HS-27A (cell line): ENCODE results near the gene HLF.

ENCODE experiments used
- DNase-seq: peaks from one replicate; pipeline ENCODE4 v3.0.0-alpha.2; 2012; ENCODE audit warnings: low read depth, missing footprints

Gene HLF

DNA sequence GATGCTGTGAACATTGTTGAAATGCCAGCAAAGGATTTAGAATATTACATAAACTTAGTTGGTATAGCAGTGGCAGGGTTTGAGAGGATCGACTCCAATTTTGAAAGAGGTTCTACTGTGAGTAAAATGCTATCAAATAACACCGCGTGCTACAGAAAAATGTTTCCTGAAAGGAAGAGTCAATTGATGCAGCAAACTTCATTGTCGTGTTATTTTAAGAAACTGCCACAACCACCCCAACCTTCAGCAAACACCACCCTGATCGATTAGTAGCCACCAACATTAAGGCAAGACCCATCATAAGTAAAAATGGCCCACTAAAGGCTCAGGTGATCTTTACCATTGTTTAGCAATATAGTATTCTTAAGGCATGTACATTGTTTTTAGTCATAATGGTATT is 27.3 kb downstream of the HLF start:
- no peak for DNase-seq

DNA sequence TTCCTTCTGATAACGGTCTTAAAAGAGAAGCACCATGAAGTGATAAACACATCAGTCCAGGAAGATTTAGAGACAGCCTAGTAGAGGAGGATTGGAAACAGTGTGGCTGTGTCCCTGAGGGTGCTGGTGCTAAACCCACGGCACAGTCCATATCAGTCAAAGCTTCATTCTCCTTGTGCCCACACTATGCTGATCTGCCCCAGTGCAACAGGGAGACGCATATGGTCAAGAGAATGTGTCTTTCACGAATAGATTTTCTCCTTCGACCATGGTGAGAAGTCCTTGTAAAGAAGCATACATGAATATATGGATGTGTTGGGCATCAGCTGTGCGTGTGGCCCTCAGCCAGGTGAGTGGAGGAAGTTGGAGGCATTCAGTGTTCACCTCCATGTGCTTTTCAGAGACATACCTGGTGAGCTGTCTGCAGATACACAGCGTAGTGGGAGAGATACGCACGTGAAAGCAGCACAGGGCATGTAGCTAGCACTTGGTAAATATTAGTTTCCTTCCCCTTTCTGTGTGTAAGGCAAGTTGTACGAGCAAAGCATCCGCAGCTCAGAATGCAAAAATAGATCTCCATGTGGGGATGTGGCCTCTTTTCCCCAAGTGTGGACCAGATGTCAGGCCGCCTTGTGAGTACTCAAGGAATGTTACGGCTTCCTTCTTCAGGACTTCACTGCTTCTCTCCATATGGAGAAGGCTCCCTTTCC is 29.4 kb downstream of the HLF start:
- DNase-seq = no peak

DNA sequence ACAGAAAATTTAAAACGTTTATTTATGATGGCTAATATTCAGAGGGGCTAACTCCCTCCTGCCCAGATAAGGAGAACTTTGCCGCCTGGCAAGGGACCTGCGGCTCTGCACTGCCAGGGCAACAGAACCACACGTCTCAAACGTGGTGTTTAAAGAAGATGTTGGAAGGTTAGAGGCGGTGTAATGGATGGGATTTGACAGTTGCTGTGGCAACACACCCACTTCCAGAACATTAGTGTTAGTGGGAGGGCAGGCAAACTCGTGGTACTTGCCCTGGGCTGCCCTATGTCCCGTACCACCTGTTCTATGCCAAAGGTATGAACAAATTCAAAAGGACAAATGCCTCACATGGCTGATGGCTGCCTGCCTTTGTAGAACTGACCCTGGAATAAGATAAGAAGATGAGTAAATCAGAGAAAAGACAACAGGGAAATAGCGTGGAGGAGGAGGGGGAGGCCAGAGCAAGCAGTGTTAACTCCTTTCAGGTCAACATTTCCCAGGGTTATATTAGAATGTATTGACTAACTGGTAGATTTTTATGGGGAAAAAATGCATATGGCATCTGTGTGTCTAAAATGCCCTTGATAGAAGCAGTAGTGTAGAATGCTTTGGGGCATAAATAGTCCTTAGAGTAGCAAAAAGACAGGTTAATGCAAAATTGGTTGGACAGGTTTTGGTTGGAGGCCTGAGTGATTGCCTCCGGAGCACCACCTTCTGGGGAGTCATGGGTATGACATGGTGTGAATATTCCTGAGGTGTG is 30.8 kb downstream of the HLF start:
- DNase-seq = no peak

DNA sequence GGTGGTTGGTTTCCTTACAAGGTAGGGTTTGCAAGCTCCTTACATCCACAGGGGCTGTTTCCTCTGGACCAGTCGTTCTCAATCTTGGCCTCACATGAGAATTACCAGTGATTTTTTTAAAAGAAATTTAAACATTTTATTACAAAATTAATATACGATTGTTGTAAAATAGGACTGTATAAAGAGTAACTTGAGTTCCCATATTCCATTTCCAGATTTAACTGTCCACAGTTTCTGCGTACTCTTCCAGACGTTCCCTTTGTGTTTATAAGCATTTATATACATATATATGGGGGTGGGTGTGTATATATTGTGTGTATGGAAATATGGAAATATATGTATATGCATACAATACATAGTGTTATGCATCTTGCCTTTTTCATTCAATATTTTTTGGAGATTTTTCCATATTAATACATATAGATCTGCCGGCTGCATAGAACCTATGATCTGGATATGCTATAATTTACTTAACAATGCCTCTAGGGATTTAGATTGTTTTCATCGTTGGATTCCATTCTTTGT is 31.5 kb downstream of the HLF start:
- DNase-seq = no peak

DNA sequence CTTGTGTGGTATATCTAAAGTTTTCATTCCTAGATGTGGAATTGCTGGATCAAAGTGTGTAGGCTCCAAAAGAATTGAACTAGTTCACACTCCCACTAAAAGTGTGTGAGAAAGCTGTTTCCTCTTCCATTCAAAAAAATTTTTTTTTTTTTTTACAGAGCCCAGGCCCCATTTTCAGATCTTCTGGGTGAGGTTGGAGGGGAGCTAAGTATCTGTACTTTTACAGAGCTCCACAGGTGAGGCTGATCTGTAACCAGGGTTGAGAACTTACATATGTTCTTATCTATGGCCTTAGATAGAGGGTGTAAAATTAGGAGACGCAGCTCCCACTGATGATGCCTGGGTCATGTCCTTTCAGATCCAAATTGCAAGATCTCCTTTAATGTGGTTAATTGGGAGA is 31.9 kb downstream of the HLF start:
- DNase-seq = no peak

DNA sequence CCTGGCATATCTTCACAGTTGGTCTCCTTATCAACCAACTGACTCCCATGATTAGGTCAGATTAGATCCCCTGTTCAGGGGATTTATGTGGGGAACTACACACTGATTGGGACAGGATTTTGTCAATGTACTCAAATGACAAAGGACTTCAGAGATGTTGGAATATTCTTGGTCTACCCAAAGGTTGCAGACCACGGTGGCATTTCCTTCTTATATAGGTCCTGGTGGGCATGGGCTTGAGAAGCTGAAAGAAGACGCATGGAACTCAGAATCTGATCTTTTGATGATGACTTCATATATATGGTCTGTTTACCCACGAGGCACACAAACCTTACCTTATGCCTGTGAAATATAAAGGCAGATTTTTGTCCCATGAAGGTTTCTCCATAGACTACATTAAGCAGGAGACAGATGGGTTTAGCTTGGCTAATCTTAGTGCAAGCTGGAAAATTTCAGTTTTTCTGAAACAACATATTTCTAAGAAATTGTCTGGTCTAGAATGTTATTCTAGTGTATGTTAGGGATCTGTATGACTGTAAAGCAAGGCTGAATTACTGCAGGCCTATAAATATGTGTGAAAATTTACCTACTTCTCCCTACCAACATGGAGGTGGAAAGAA is 33.5 kb downstream of the HLF start:
- DNase-seq = no peak

DNA sequence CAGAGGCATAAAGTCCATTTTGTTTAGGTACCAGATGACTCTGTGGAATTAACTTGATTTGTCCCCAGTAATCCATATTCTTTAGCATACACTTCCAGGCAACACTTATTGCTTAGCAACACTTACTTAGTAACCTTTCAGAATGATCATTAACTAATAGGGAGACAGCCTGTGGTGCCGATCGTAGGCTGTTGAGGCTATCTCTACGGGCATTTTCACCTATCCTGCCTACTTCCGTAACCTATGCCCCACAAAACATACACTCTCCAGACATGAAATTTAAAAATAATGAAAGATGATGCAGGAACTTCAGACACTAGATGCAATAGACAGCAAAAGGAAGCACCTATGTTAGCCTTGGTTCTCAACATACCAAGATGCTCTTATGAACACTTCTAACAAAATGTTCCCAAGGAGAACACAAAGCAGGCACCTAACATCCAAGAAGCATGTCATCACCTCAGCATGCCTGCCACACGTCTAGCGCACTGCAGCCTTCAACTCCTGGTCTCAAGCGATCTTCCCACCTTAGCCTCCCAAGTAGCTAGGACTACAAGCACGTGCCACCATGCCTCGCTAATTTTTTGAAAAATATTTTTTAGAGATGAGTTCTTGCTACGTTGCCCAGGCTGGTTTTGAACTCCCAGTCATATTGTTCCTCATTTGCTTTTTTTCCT is 34.5 kb downstream of the HLF start:
- no peak for DNase-seq

DNA sequence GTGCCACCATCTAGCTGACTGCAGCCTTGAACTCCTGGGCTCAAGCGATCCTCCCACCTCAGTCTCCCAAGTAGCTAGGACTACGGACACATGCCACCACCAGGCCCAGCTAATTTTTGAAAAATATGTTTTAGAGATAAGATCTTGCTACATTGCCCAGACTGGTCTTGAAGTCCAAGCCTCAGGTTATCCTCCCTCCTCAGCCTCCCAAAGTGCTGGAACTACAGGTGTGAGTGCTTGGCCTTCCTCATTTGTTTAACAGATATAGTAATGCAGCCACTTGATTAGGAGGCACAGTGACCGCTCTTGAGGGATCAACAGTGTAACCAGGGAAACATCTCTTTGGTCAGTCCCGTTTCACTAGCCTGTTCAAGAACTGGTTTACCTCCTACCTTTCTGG is 35.1 kb downstream of the HLF start:
- DNase-seq = no peak

DNA sequence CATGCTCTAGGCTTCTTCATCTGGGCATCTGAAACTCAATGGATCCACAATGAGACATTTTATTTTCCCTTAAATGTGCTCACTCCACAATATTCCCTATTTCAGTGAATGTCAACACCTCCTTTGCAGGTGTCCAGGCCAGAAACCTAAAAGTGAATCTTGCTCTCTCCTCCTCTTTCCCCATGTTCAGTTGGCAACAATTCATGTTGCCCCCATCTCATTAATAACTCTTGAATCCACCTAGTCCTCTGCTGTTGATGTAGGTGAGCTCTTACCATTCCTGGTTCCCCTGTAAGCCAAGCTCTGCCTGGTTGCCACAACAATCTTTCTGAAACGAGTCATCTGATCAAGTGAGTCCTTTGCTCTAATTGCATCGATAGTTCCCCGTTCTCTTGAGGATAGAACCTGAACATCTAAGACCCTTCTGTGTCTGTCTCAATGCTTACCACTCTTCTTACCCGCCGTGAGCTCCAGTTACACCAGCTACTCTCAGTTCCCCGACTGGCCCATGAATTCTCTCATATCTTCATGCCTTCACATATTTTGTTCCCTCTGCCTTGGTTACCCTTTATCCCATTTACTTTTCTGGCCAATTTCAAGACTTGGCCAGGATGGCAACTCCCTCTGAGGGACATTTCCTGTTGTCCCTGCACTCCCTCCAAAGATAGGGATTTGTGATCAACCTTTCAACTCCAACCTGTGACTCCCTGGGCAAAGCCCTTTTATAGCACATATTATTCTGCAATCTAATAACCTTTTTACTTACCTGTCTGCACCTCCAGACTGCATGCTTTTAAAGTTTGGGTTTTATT is 35.9 kb downstream of the HLF start:
- DNase-seq = no peak

DNA sequence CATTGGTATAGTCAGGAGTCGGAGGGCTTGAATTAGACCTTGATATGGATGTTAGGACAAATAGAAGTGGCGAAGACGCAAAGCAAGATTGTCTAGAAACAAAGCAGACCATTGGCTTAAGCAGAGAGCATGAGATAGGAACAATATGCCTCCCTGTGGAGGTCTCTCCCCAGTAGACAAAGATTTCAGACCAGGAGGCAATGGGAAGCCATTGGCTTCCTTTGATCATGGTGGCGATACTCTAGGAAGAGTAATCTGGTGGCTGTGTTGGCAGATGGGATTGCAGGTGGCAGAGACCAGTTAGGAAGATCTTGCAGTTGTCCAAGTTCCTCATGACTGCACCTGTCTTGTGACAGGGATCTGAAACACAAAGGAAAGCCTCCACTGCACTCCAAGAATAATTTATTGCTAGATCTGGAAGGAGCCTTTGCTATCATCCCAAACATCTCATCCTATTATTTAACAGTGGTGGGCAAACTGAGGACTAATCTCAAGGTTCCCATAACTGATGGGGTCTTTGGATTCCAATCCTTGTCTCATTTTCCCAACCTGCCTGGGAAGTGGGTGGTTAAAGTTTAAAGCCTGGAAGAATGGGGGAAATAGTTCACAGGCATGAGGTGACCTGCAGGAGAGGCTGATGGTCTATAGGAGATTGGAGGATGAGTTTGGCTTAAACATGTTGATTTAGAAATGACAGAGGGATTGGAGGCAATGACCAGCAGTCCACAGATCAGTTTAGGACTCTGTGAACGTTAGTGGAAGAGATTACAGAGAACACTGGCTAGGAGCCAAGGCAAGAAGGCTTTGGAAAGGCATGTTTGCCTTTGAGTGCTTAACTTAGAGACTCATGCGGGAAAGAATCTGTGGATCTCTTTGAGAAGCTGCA is 37.0 kb downstream of the HLF start:
- DNase-seq = no peak

DNA sequence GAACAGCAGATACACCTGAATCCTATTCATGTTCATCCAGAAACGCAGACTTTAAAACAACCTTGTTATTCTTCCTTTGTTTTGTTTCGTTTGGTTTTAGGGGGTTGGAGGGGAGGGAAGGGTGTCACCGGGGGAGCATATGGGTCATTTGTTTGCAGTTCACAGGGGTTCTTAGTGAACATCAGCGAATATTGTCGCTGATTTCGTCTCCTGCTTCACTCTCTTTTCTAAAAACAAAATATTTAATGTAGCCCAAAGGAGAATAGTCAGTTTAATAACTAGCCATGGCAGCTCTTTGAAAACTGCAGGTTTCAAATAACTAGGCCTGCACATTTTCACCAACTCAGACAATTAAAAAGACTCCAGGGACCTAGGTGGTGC is 37.6 kb downstream of the HLF start:
- no peak for DNase-seq

DNA sequence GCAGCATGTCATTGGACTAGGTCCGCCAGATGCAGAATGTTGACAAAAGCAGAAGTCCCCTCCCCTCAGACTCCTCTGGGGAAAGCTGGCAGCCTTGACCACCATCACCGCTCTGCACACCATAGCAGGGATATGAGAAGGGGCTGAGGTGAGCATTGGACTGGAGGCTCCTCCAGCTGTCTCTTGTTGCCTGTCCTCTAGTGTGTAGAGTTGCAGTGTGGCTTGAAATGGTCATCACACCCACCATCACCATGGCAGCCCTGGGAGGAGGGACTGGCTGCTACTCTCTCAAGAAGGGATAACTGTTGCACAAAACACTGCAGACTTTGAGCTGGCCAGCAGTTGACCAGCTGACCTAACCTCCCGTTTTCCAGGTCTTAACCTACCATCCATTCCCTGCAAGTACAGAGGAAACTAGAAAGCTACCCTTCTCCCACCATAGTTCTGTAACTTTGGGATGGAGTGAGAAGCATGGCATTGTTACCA is 38.3 kb downstream of the HLF start:
- DNase-seq = no peak

DNA sequence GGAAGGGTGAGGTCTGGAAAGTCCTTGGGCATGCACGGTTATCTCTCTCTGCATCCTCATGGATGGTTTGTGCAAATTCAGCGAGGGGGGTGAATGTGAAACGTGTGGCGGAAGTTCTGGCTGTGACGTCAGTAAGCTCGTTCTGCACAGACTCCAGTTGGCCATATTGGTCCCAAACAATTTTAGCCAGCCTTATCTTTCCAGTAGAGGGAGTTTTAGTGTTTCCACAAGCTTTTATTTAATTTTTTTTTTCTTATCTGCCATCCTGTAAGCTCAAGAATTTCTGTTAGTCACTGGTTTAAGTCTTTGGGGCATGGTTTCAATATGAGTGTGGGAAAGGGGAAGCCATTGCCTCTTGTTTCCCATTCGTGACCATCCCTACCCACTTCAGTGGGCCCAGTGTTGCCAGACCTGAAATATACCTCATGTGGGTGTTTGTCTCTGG is 39.0 kb downstream of the HLF start:
- DNase-seq = no peak

DNA sequence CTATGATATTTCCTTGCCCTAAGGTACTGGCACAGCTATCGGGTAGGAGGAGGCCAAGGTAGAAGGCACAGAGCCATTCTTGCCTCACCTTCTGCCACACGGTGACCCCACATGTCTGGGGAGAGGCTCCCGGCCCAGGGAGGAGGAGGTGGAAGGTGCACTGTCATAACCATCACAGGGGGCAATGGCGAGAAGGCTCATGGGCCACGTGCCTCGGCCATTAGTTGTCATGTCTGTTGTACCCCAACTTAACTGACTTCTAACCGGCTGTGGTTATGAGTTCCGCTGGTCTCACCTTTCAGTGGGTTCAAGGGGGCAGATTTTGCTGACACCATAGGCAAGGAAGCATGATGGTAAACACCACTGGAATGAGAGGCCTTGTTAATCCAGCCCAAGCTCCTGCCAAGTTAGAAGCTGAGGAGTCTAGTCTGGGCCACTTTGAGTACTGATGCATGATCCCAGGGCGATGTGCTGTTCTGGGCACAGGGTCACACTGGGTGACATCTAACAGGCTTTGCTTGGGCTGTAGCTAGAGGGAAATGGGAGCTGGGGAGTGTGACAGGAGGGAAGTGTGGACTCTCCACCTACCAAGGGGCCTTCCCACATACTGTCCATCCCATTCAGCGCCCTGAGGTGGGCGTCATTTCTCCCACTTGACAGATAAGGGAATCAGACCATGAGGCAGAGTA is 39.6 kb downstream of the HLF start:
- DNase-seq = no peak

DNA sequence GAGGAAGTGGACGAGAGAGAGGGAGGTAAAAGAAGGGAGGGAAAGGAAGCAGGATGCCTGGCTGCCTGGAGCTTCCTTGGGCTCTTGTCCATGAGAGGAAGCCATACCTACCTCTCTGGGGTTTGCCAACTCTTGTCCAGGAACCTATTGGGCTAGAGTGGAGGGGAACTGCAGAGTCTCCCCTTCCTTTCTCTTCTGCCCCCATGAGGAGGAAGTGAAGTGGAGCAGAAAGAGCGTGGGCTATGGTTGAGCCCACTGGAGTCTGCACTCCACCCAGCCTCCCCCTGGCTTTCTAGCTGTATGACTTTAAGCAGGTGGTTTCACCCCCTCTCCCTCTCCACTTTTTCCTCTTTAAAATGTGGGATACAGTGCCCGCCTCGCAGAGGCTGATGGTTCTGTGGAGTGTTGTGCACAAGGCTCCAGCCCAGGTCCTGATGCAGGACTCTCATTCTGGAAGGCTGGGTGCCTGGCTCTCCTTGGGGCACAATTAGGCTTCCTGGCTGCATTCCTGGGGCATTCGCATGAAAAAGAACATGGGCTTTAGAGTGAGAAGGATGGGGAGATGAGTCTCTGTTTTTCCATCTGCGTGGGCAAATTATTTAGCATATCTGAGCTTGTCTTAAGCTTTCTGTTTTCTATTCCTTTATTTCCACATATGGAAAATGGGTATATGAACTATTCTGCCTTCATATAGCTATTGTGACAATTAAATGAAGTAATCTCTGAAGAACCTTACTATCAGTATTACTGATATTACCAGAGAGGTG is 40.7 kb downstream of the HLF start:
- DNase-seq = no peak

DNA sequence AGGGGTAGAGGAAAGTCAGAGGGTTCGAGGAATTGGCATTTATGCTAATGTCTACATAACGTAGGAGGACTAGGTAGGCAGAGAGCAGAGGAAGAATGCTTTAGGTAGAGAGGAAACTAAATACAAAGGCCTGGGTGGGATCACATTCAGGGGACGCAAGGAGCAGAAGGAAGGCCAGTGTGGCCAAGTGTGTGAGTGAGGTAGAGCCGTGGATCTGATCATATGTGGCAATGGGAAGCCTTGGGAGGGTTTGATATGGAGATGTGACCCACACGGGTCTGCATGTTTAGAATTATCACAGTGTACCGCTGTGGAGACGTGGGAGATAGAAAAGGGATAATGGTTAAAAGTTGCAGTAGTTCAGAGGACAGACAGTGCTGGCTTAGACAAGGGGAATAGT is 43.1 kb downstream of the HLF start:
- DNase-seq = no peak

DNA sequence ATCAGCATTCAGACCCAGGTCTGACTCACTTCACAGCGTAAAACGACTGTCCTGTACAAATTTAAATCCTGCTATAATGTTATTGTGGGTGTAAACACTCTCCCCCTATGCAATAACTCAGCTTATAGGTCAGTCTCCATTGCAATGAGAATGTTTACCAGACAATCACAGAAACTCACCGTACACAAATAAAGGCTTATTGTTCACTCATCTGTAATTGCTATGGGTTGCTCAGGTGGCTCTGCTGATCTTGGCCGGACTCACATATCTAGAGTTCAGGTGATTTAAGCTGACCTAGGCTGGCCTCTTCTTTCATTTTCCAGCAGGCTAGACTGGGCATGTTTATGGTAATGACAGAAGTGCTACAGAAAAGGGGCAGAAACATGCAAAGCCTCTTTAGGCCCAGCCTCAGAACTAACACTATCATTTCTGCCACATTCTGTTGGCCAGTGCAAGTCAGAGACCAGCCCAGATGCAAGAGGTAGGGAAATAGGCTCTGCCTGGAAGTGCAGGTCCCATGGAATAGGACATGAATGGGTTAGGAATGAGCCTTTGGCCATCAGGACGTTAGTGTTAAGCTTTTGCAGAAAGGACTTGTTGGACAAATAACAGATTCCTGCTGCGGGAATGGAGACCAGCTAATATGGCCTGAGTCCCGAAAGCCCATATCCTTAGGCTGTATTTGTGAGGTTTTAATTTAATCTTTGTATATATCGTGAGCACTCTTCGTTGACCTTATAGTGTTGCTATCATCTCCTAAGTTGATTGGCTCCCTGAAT is 44.0 kb downstream of the HLF start:
- no peak for DNase-seq

DNA sequence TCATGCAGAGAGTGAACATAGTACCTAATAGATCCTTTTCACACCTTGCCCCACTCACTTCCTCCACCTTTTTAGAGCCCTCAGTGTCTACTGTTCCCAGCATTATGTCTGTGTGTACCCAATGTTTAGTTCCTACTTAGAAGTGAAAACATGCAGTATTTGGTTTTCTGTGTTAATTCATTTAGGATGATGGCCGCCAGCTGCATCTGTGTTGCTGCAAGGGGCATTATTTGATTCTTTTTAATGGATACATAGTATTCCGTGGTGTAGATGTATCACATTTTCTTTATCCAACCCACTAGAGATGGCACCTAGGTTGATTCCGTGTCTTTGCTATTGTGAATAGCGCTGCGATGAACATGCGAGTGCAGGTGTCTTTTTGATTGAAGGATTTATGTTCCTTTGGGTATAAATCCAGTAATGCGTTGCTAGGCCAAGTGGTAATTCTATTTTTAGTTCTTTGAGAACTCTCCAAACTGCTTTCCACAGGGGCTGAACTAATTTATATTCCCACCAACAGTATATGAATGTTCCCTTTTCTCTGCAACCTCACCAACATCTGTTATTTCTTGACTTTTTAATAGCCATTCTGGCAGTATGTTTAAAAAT is 47.1 kb downstream of the HLF start:
- DNase-seq = no peak
